HepG2 (cell line): Measurements from ENCODE around the gene CCDC181. TPM values are rescaled to one million over a fixed set of nuclear protein-coding genes. Genes with fewer than 3 reads are reported as not detected.

ENCODE experiments used
- ATAC-seq: fragments of 200-7000 bp; cut with Tn5 transposase; 3 replicates; pipeline ENCODE4 v1.9.1; 2020; ENCODE audit warnings: mild to moderate bottlenecking, moderate library complexity
- BruUV-seq: library from RNA; stranded (reverse); fragments of 400-500 nt; replicated peaks from 2 replicates; lab custom pipeline; 2021; lab: Mats Ljungman, UMichigan
- CTCF ChIA-PET: fragments of 300-600 bp; formaldehyde crosslinking; extraction: SDS; loops from one replicate; lab custom pipeline; 2021; ENCODE audit warnings: low total read pairs, inconsistent platforms, low intra/inter-chr PET ratio; lab: Yijun Ruan, JAX
- POLR2A ChIA-PET: fragments of 350-600 bp; sonication (Branson Sonifier 250); formaldehyde crosslinking; loops from one replicate; lab custom pipeline; 2020; ENCODE audit warnings: antibody characterized with exemption, inconsistent platforms; lab: Yijun Ruan, JAX
- DNase-seq: peaks from one replicate; pipeline ENCODE4 v3.0.0-alpha.2; 2015; ENCODE audit warnings: low spot score
- FAIRE-seq: peaks from 3 replicates; lab custom pipeline; 2011; peaks lifted over from hg19 to GRCh38; lab: Jason Lieb, UNC
- H2AFZ ChIP-seq: one replicate; pipeline ENCODE4 v1.6.1; 2011; ENCODE audit warnings: low read length, inconsistent platforms
- H3K27ac ChIP-seq: fragments of 300-600 bp; 3 replicates; pipeline ENCODE4 v1.8.0; 2011; ENCODE audit warnings: mixed run types, mild to moderate bottlenecking, mixed read lengths, low read length, inconsistent platforms; ENCODE audit not compliant: insufficient read depth; ENCODE audit errors: extremely low read length
- H3K27me3 ChIP-seq, 2 experiments: fragments of 200-600 bp in 1 of 2; 2 replicates in 1 of 2; 3 replicates in 1 of 2; pipeline versions ENCODE4 v1.6.0 to v1.8.0; 2011; ENCODE audit warnings: low read length in 2 of 2, mild to moderate bottlenecking in 2 of 2, moderate library complexity in 2 of 2, inconsistent platforms in 1 of 2; ENCODE audit not compliant: insufficient read depth in 2 of 2, control insufficient read depth in 1 of 2
- H3K36me3 ChIP-seq, 2 experiments: fragments of 200-600 bp in 1 of 2; replicated peaks in 1 of 2; 2 replicates in 1 of 2; 3 replicates in 1 of 2; pipeline versions ENCODE4 v1.5.1 to v1.8.0; 2011; ENCODE audit warnings: low read length in 2 of 2, inconsistent platforms in 1 of 2; ENCODE audit not compliant: insufficient read depth in 2 of 2, control insufficient read depth in 1 of 2
- H3K4me1 ChIP-seq: 2 replicates; pipeline ENCODE4 v1.5.1; 2012; ENCODE audit warnings: low read length, inconsistent platforms; ENCODE audit not compliant: insufficient read depth
- H3K4me2 ChIP-seq: 2 replicates; pipeline ENCODE4 v1.6.0; 2011; ENCODE audit warnings: low read depth, low read length, inconsistent platforms
- H3K4me3 ChIP-seq, 3 experiments: fragments of 200-600 bp in 1 of 3; sonication (generic), shearing (Covaris generic) in 1 of 3; replicated peaks in 1 of 3; 2 replicates each; pipeline ENCODE4 v1.5.1; 2011 to 2016; ENCODE audit warnings: low read length in 3 of 3, inconsistent platforms in 2 of 3, low read depth in 2 of 3, mild to moderate bottlenecking in 2 of 3, control low read depth in 1 of 3, mixed read lengths in 1 of 3; ENCODE audit not compliant: insufficient read depth in 1 of 3
- H3K79me2 ChIP-seq: one replicate; pipeline ENCODE4 v1.6.1; 2011; ENCODE audit warnings: low read length, inconsistent platforms; ENCODE audit not compliant: insufficient read depth
- H3K9ac ChIP-seq: 2 replicates; pipeline ENCODE4 v1.6.0; 2011; ENCODE audit warnings: mild to moderate bottlenecking, low read depth, low read length, inconsistent platforms; ENCODE audit not compliant: insufficient read depth
- H3K9me3 ChIP-seq: 2 replicates; pipeline ENCODE4 v1.5.1; 2012; ENCODE audit warnings: mild to moderate bottlenecking, low read length
- H4K20me1 ChIP-seq: 2 replicates; pipeline ENCODE4 v1.6.0; 2011; ENCODE audit warnings: inconsistent platforms, mild to moderate bottlenecking, low read length, moderate library complexity; ENCODE audit not compliant: insufficient read depth
- ARID3A ChIP-seq: IDR thresholded peaks from 2 replicates; pipeline ENCODE4 v1.6.1; 2012; ENCODE audit warnings: low read depth, low read length, improper control_type of control experiment
- ATF7 ChIP-seq, 2 experiments: fragments of 450-650 bp in 1 of 2; sonication (generic) in 1 of 2; formaldehyde crosslinking in 1 of 2; IDR thresholded peaks; 2 replicates each; pipeline versions ENCODE4 v1.4.0 to v1.6.1; 2016 to 2020; ENCODE audit warnings: antibody characterized with exemption in 1 of 2, mild to moderate bottlenecking in 1 of 2, missing genetic modification reagents in 1 of 2
- CTCF ChIP-seq: sonication (generic); formaldehyde crosslinking; IDR thresholded peaks from 2 replicates; pipeline ENCODE4 v1.5.0; 2020; ENCODE audit warnings: mild to moderate bottlenecking, missing genetic modification reagents, moderate library complexity
- RAD21 ChIP-seq: fragments of 450-650 bp; formaldehyde crosslinking; IDR thresholded peaks from 2 replicates; pipeline ENCODE4 v1.5.0; 2020; ENCODE audit warnings: mild to moderate bottlenecking
- STAG1 ChIP-seq: sonication (generic); formaldehyde crosslinking; IDR thresholded peaks from 2 replicates; pipeline ENCODE4 v1.4.0; 2020; ENCODE audit warnings: missing genetic modification reagents
- ZFY ChIP-seq: sonication (generic); formaldehyde crosslinking; IDR thresholded peaks from 2 replicates; pipeline ENCODE4 v1.4.0; 2020; ENCODE audit warnings: missing genetic modification reagents
- ZMYM3 ChIP-seq: sonication (generic); formaldehyde crosslinking; IDR thresholded peaks from 2 replicates; pipeline ENCODE4 v1.5.1; 2020; ENCODE audit warnings: mild to moderate bottlenecking, missing genetic modification reagents
- ZNF547 ChIP-seq: sonication (generic); formaldehyde crosslinking; IDR thresholded peaks from 2 replicates; pipeline ENCODE4 v1.5.1; 2020; ENCODE audit warnings: mild to moderate bottlenecking, missing genetic modification reagents
- ZNF576 ChIP-seq: sonication (generic); formaldehyde crosslinking; IDR thresholded peaks from 2 replicates; pipeline ENCODE4 v1.4.0; 2020; ENCODE audit warnings: mild to moderate bottlenecking, missing genetic modification reagents
- ZNF652 ChIP-seq: IDR thresholded peaks from 2 replicates; pipeline ENCODE4 v1.6.1; 2016; ENCODE audit warnings: low read depth, borderline replicate concordance
- ZNF691 ChIP-seq: sonication (generic); formaldehyde crosslinking; IDR thresholded peaks from 2 replicates; pipeline ENCODE4 v1.4.0; 2020; ENCODE audit warnings: missing genetic modification reagents, low read depth, mild to moderate bottlenecking, borderline replicate concordance
- ZNF713 ChIP-seq: sonication (generic); formaldehyde crosslinking; IDR thresholded peaks from 2 replicates; pipeline ENCODE4 v1.4.0; 2020; ENCODE audit warnings: mild to moderate bottlenecking, missing genetic modification reagents
- WGBS: methylation state at CpG from one replicate; pipeline ENCODE4 v1.1.6; 2017; ENCODE audit warnings: low lambda C conversion rate; 5-methylcytosine and 5-hydroxymethylcytosine counted together
- in situ Hi-C: cut with HindIII; loops from 2 replicates; pipeline ENCODE4 v1.10.0; 2017; ENCODE audit warnings: low pct_unique_long_range_greater_than_20kb; ENCODE audit not compliant: extremely low pct_ligation_motif_present
- intact Hi-C: fragments of 100-400 bp; cut with micrococcal nuclease; formaldehyde crosslinking; loops from one replicate; pipeline ENCODE4 v1.10.0; 2022; ENCODE audit not compliant: unreplicated experiment
- polyA plus RNA-seq, 8 experiments: library from polyadenylated mRNA; depleted of rRNA in 3 of 8; stranded (reverse) in 7 of 8; unstranded in 1 of 8; fragments of >200 nt; fragmentation: Illumina TruSeq in 4 of 8; extraction: Trizol in 4 of 8; gene quantifications; 2 replicates each; pipeline versions ENCODE4 v1.2.1 to v1.2.3, GENCODE V29; 2011 to 2016; ENCODE audit warnings: low read depth in 4 of 8, missing spikeins in 1 of 8, mixed read lengths in 1 of 8; ENCODE audit not compliant: insufficient read depth in 1 of 8
- total RNA-seq, 5 experiments: library from RNA; depleted of rRNA; stranded (reverse); fragments of >200 nt; fragmentation: Illumina TruSeq; extraction: Trizol; gene quantifications; 2 replicates each; pipeline ENCODE4 v1.2.3, GENCODE V29; 2016; ENCODE audit warnings: low read depth in 1 of 5

Gene CCDC181
- total and polyA plus RNA-seq, 2 of the 13 experiments (the other 11 are each of a cell fraction or from before 2014, with no cell fraction given): 0.07 TPM; not detected in 1

- in situ Hi-C loops: no loop called here
- intact Hi-C loops: no loop called here
- 93% methylated on average over 1 of the region's 1 CpG for WGBS
Observed at GRCh38 chr1:169360415-169360814, 66.9 kb downstream of the CCDC181 start.

GRCh38 chr1:169348383-169349036 is 78.8 kb downstream of the CCDC181 start:
- BruUV-seq: no TSS peak
- Histone ChIP-seq H3K36me3 (no peaks in the 10 kb centered on the region), H3K4me2 (no peak overlapping the region), H3K27ac (no peak overlapping the region), H3K9ac (no peak overlapping the region), H4K20me1 (no peaks in the 10 kb centered on the region), H2AFZ (no peak overlapping the region), H3K4me3 (no peak overlapping the region), H3K9me3 (peaks cover 5% of the 10 kb centered on the region; the same call in 1 of the 2 replicates), H3K4me1 (peaks cover 14% of the 10 kb centered on the region), H3K27me3 (no peaks in the 10 kb centered on the region), H3K79me2 (no peaks in the 10 kb centered on the region)
- POLR2A ChIA-PET: interaction anchor here (0.9 to 1.2 kb wide), 5 partner anchors 237 to 745 kb away, joined by 3 to 4 read pairs (median 3); no protein-coding TSS in a partner anchor
- in situ Hi-C loops (loop anchor here (5.0 to 10.0 kb wide), 2 partner anchors 224 to 736 kb away; no protein-coding TSS in a partner anchor), intact Hi-C loops (loop anchor here (1.0 to 5.0 kb wide), 5 partner anchors 77 to 745 kb away; partner anchors contain the start of gene ATP1B1)
- CTCF ChIA-PET: interaction anchor here (1.2 to 2.2 kb wide), 3 partner anchors 361 to 745 kb away, joined by 3 to 13 read pairs (median 6); no protein-coding TSS in a partner anchor
- peak; percentile 47 for FAIRE-seq
- 42% methylated on average over 5 of the region's 5 CpGs for WGBS
- ATAC-seq: no peak
- DNase-seq: peak; percentile 43
- TF ChIP-seq ZFY (CRISPR knock-in tag) (no peak), ZNF652 (peak; percentile 20; the same call in 1 of the 2 replicates), CTCF (CRISPR knock-in tag) (peak; percentile 79), STAG1 (CRISPR knock-in tag) (peak; percentile 92), ZNF713 (CRISPR knock-in tag) (no peak), ZMYM3 (CRISPR knock-in tag) (no peak), ARID3A (peak; percentile 87), RAD21 (CRISPR knock-in tag) (peak; percentile 71)

More at GRCh38 chr1:169360415-169360814, 66.9 kb downstream of the CCDC181 start:
- H3K4me2 ChIP-seq: no peak overlapping the region
- no peaks in the 10 kb centered on the region for H3K27me3 ChIP-seq
- TF ChIP-seq ZNF576 (CRISPR knock-in tag) (no peak), ZNF547 (CRISPR knock-in tag) (no peak), ATF7 (IDR thresholded peaks at IDR 0.05) (peak; percentile 50; the same call in 1 of the 2 replicates), ATF7 (CRISPR knock-in tag; IDR thresholded peaks at IDR 0.05) (no peak), ZNF691 (CRISPR knock-in tag) (no peak)
- CTCF ChIA-PET: no interaction called here
- no TSS peak for BruUV-seq
- ATAC-seq: no peak
- H3K9me3 ChIP-seq: 0 out of 2 replicates have a peak, but pooled peaks cover 4% of the 10 kb centered on the region
- DNase-seq: no peak
- H3K27ac ChIP-seq: no peak overlapping the region
- H2AFZ ChIP-seq: no peak overlapping the region
- no peak overlapping the region for H3K4me3 ChIP-seq
- no peaks in the 10 kb centered on the region for H4K20me1 ChIP-seq
- H3K9ac ChIP-seq: no peak overlapping the region
- H3K4me1 ChIP-seq: no peaks in the 10 kb centered on the region
- H3K36me3 ChIP-seq: no peaks in the 10 kb centered on the region
- POLR2A ChIA-PET: interaction anchor here (0.6 kb wide), 1 partner anchor 126 kb away, joined by 3 read pairs; no protein-coding TSS in a partner anchor
- H3K79me2 ChIP-seq: peaks cover 2% of the 10 kb centered on the region
- no peak for FAIRE-seq
